ENCODE data around the gene EPB41L2.
"Not testable (repeated sequence)": the region's sequence is repeated elsewhere in the genome, so short reads cannot be mapped to it uniquely, and the experiment has no call there.

EPB41L2 gene

DNA sequence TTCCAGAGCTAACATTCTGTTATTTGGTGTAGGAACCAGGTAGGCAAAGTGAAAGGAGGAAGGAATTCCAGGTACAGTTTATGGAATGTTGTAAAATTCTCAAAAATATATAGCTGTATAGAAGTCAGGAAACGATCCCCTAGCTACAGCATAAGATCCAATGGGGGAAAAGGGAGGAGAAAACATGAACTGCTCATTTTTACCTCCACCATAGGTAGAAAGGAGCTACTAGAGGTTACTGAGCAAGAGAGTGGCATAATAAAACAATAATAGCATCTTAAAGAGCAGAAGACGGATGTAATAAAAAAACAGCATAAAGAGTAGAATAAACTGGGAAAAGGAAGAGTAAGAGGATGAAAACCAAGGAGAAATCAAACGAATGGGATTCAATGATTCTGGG is 26.9 kb downstream of the EPB41L2 start:
- DNase-seq (ENCODE audit: low spot score): no peak

DNA sequence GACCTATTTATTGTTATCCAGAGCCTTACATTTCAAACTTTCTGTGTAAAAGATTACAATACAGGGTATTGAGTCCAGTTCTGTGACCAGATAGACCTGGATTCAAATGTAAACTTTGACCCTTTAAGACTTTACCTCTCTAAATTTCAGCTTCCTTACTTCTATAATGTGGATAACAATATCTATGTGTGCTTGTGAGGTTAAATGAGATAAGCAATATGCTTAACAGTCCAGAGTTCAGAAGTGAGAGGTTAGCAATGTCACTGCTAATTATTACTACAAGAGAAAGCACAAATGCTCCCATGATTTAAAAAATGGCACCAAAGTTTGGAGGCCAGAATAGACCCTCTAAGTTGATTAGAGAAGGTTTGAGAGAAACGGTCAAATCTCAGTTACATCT is 27.5 kb downstream of the EPB41L2 start:
- no peak for DNase-seq (ENCODE audit: low spot score)

DNA sequence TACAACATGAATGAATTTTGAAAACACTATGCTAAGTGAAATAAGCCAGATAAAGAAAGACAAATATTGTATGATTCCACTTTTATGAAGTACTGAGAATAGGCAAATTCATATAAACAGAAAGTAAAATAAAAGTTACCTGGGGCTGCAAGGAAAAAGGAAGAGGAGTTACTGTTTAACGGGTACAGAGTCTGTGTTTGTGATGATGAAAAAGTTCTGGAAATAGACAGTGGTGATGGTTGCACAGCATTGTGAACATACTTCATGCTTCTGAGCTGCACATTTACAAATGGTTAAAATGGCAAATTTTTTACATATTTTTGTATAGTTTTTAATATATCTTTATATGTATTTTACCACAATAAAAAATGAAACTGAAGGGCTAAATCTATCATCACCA is 29.4 kb downstream of the EPB41L2 start:
- DNase-seq (ENCODE audit: low spot score): no peak

DNA sequence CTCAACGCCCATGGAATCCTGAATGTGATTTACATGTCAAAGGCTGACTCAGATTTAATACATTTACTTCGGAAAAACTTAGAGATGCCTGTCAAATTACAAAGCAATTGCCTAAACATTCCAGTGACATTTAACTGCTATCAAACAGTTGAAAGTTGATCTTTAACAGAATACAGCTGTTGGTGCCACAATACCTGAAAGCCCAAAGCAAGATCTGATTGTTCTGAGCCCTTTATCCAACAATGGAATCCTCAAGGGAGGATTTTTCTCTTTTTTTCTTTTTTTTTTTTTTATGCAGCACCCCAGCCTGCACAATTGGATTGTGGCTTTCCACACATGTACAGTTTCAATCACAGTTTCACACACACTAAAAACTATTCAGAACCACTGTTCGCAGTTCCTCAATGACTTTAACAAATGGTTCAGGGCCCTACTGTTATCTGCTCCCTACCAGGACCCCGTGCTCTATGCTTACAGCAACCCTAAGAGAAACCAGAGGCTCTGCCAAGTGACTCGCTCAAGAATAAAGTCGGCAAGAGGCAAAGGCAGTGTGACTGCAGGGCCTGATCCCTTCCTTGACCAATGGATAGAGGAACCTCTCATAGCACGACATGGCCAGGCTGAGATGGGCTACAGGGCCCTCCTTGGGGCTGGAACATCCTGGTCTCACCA is 33.3 kb downstream of the EPB41L2 start:
- peak; percentile 32 for DNase-seq (ENCODE audit: low spot score)

- DNase-seq (ENCODE audit: low spot score): no peak
These were observed 35.7 kb downstream of the EPB41L2 start for GRCh38 chr6:131027326-131027725.

DNA sequence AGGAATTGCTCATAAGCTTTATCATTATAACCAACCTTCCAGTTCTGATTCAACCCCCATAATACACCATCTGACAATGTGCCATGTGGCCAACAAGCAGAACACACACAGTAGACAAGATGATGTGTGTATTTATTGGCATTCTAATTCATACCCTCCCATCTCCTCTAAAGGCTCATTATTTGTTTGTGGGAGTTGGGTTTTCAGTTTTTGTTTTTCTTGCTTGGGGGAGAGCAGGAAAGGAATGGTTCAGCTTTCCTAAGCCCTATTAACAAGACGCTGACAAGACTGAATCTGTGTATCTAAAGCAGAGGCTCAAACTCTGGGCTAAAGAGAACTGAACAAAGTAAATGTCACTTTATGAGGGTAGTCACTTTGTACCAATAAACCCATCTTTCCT is 36.8 kb downstream of the EPB41L2 start:
- DNase-seq (ENCODE audit: low spot score): no peak

- no peak for DNase-seq (ENCODE audit: low spot score)
These were observed 38.5 kb downstream of the EPB41L2 start for GRCh38 chr6:131024565-131024964.

DNA sequence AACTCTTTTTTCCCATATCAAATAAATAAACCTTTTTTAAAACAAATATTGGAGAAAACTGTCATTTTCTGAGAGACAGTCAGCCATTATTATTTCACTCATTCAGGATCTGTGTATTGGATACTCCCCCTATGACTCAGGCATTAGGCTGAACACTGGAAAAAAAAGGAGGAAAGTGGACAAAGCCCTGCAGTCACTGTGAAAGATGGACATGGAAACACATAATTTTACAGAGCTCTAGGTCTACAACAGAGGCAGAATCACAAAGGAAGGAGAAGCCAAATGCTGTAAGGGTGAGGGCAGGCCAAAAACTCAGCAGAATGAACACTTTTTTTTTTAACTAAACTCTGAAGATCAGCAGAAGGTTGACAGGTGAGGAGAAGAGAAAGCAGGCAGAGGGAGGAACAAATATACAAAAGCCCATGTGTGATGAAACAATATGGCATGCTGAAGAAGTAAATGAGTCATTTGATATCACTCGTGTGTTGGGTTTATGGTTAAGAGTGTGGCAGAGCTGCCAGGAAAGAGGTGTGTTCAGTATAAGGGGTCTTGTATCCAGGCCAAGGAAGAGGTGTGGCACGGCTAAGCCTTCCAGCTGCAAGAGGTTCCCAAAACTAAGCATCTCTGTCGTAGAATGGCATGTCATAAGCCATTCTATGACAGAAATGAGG is 39.1 kb downstream of the EPB41L2 start:
- DNase-seq (ENCODE audit: low spot score): no peak

DNA sequence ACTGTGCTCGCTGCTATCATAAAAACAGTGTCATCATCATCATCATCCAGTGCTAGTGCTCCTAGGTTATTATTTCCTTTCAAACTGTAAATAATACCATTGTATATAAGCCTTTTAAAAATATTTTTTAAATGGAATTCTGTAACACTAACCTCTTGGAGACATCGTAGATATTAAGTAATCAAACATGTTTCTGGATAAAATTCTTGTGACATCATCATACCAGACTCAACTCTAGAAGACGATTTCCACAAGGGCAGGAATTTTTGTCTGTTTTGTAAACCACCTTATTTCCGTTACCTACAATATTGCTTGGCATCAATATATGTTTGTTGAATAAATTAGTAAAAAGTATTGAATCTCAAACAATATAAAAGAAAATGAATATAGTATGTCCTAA is 40.4 kb downstream of the EPB41L2 start:
- no peak for DNase-seq (ENCODE audit: low spot score)

DNA sequence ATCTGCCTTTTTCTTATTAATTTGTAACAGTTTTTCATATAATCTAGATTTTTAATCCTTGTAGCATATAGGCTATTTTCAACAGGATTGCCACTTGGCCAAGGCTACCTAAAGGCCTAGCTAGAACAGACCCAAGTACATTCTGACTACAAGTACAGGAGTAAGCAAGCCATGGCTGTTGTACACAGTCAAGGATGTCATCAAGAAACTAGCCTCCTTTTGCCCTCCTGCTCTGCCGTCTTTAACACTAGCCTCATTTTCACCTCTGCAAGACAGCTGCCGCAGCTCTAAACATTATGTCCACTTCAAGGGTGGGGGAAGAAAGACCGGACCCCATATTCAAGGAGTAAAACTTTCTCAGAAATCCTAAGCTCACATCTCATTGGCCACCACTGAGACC is 45.1 kb downstream of the EPB41L2 start:
- no peak for DNase-seq (ENCODE audit: low spot score)

GRCh38 chr6:131015630-131016263 is 47.3 kb downstream of the EPB41L2 start:
- DNase-seq (ENCODE audit: low spot score): peak; percentile 63

DNA sequence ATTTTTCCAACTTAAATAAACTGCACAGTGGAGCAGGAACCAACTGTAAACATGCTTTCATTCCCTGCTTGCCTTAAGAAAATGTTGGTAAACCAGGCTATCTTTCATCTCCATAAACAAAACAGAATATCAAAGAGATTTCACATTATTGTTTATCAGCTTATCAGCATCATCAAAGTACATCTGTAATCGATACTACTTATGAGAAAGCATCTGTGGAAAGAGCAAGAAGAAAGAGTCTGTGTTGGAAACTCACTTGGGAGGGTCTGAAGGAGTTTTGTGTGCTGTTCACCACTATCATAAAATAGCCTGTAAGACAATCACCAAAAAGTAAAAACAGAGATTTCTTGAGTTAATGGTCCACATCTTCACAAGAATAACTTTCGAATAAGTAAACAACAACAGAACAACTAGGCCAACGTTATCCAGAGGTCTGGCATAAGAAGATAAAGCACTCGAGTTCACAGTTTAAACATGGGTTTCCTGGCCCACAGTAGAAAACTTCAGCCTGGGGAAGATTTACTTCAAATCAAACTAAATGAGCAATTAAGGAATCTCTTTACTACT is 47.9 kb downstream of the EPB41L2 start:
- no peak for DNase-seq (ENCODE audit: low spot score)

GRCh38 chr6:131014080-131014776 is 48.8 kb downstream of the EPB41L2 start:
- DNase-seq (ENCODE audit: low spot score): peak; percentile 51

- DNase-seq (ENCODE audit: low spot score): peak; percentile 67
These were observed 49.5 kb downstream of the EPB41L2 start for GRCh38 chr6:131013495-131013894.

DNA sequence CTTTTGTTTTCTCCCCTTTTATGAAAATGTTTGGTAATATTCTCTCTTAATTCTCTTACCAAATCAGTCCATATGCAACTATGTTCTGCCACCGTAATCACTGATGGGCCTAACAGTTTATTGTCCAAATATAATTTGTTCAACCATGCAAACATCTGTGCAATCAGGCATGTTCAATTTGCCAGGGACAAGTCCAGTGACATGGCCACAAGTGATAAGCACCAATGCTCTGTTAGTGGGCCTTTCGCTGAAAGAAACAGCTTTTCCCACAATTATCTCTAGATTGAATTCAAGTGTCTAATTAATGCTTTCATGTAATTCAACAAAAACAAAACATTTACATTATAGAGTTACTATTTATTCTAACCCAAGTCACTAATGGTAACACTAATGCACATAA is 53.3 kb downstream of the EPB41L2 start:
- DNase-seq (ENCODE audit: low spot score): no peak

DNA sequence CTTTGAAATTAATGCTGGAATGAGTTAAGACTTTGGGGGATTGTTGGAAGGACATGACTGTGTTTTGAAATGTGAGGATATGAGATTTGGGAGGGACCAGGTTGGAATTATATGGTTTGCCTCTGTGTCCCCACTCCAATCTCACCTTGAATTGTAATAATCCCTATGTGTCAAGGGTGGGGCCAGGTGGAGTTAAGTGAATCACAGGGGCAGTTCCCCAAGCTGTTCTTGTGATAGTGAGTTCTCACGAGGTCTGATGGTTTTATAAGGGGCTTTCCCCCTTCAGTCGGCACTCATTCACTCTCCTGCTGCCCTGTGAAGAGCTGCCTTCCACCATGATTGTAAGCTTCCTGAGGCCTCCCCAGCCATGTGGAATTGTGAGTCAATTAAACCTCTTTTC is 54.1 kb downstream of the EPB41L2 start:
- DNase-seq (ENCODE audit: low spot score): not testable (repeated sequence)

- not testable (repeated sequence) for DNase-seq (ENCODE audit: low spot score)
These were observed 55.1 kb downstream of the EPB41L2 start for GRCh38 chr6:131007964-131008363.

DNA sequence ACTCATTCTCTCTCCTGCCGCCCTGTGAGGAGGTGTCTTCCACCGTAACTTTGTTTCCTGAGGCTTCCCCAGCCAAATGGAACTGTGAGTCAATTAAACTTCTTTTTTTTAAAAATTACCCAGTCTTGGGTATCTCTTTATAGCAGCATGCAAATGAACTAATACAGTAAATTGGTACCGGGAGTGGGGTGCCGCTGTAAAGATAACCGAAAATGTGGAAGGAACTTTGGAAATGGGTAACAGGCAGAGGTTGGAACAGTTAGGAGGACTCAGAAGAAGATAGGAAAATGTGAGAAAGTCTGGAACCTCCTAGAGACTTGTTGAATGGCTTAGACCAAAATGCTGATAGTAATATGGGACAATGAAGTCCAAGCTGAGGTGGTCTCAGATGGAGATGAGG is 55.8 kb downstream of the EPB41L2 start:
- no peak for DNase-seq (ENCODE audit: low spot score)

GRCh38 chr6:131005439-131006016 is 57.5 kb downstream of the EPB41L2 start:
- no peak for DNase-seq (ENCODE audit: low spot score)

DNA sequence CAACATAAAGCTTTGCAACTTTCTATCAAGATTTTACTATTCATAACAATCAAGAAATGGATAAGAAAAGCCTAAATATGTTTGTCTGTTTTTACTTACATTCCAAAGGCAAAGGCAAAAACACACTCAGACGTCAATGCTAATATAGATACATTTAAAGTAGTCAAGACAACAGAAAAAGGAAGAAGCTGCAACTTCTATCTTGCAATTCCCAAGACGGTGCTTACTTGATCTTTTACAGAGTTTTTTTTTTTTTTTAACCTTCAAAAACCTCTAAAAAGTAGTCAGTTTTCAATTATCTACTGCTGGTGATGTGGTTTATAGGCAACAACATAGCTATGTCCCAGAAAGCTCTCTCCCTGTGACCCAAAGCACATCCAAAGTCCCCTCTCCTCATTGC is 58.1 kb downstream of the EPB41L2 start:
- no peak for DNase-seq (ENCODE audit: low spot score)

DNA sequence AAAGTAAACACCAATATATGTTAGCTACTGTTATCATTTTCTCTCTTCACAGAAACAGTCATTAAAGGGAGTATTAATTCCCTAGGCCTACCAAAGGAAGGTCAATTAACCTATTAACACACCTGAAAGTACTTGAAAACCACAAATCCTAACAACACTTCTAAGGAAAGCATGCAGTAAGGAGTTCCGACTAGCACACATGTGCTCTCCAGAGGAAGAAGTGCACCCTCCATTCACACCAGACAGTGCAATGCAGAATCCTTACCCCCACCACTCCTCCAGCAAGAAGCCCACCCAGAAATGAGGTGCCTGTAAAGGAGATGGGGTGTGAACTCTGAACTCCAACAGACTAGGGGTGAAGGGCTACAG is 58.7 kb downstream of the EPB41L2 start:
- no peak for DNase-seq (ENCODE audit: low spot score)
